C1 segment of cervical spinal cord (tissue), 14 donors: ENCODE measurements around the gene SMC5.
"Not testable (repeated sequence)": the region's sequence is repeated elsewhere in the genome, so short reads cannot be mapped to it uniquely, and the experiment has no call there.

Experiments used
- DNase-seq, 14 donors: peaks; one replicate each; lab custom pipeline; 2025; lab: John Stamatoyannopoulos, UW

Gene SMC5

DNA sequence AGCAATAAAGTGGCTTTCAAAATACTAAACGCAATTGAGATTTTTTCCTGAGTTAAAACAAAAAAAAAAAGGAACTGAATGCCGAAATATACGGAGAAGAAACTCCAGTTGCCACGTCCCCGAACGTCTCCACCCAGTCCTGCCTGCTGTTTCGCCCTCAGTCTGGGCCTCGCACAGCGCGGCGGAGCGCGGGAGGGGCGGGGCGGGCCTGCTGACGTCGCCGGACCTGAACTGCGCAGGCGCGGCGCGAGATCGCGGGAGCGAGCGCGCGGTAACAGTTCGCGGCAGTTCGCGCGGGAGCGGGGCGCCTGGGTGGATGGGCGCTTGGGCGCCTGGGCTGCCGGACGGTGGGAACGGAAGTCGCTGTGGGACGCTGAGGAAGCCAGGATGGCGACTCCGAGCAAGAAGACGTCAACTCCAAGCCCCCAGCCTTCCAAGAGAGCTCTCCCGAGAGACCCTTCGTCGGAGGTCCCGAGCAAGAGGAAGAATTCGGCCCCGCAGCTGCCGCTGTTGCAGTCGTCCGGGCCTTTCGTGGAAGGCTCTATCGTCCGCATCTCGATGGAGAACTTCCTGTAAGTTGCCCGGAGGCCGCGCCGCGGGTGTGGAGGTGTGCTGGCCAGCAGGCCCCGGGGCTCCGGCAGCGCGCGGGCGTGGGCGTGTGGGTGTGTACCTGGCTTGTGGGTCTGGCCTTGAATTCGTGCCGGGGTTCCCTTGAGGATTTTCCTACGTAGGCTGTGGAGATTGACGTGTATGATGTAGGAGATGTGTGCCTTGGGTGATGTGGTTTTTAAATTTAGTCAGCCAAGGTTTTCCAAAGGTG is at the start of gene SMC5:
TSS of gene SMC5 (plus strand) at position 287 of the 820 bp plus-strand sequence. CDS start at position 388, 101 bp downstream.
- peak; percentile 61 to 94 (median 86) for DNase-seq

DNA sequence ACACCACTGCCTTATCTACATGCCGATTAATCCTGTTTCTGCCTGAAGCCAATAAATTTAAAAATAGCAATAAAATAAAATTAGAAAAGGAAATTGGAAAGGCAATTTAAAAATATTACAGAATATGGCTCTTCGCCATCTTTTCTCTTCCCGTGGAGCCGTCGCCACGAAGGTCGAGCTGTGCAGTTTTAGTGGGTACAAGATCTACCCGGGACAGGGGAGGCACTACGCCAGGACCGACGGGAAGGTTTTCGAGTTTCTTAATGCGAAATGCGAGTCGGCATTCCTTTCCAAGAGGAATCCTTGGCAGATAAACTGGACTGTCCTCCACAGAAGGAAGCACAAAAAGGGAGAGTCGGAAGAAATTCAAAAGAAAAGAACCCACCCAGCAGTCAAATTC is 41.7 kb upstream of the SMC5 start:
- no peak for DNase-seq

DNA sequence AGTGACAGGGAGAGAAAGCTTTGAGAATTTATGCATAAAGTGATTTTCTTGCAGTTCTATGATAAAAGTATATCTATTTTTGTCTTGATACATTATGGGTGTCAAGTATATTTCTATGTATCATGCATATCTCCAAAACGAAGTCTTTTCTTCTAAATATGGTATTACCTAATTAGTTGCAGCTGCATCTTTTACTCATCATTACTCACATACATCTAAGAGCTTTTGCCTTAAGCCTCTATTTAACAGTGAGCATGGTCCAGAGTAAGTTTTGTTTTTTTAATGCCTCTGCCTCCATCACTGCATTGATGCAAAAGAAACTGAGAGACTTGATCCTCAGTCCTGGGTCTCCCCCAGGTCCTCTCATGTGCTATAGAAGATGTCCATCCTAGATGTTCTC is 40.0 kb upstream of the SMC5 start:
- no peak for DNase-seq

DNA sequence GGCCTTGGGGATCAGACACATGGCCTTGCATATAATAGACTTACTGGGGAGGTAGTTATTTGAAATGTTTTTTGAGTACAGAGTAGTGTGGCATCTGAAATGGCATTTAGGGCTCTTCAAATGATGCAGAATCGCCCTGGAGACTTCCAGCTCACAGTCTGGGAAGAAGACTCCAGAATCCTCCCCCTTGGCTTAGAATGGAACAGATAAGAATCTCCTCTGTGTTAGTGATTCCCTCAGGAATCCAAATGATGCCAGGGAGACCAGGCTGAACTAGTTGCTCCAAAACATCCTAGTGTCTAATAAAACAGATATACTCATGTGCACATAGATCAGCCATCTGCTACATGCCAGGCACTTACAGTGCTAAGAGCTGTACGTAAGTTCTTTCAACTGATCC is 38.6 kb upstream of the SMC5 start:
- no peak for DNase-seq

DNA sequence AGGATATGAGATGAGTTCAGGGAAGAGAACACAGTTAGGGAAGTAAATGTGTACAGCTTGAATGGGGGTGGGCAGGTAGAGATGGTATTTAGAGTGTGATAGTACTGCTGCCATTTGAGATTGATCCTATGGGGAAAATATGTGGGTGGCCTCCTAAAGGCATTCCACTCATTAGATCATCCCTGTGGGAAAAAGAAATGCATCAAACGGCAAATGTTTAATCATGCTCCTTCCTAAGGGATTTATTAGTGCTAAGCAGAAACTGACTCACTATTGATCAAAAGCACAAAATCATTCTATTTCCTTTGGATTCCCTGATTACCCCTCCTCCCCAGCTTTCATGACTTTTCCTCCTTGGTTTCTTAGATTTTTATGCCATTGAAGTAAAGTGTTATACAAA is 36.4 kb upstream of the SMC5 start:
- no peak for DNase-seq

DNA sequence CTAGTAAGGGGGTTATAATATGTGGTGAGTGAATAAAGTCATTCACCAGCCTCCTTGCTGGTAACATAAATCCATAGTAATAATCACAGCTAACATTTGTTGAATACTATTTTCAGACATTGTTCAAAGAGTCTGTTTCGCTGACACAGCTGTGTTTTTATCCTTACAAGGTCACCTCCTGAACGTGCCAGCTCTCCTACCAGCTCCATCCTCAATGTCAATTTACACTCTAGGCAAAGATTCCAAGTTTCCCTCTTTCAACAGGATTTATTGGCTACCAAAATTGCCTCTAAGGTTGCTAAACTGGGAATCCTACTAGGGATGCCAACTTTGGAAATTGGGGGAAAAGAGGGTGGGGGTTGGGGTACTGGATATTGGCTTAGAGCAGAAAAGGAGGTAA is 30.7 kb upstream of the SMC5 start:
- peak in 1 of 14 donors; percentile 33 for DNase-seq

DNA sequence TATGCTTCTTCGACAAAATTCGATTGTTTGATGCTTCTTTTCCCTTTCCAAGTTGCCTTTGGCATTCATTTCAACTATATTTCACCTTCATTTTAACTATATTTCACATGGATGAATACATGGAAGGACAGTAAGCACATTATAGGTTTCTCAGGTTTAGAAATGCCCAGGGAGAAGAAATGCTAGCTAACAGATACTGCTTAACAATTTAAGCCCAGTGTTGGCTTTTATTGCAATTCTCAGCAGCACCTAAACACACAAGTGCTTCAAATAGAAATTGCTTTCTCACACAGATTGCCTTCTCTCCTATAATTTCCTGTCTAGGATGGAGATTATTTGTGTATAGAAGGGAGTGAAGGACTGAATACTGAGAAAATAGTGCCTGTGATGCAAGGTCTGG is 30.2 kb upstream of the SMC5 start:
- DNase-seq = peak in 1 of 14 donors; percentile 64

DNA sequence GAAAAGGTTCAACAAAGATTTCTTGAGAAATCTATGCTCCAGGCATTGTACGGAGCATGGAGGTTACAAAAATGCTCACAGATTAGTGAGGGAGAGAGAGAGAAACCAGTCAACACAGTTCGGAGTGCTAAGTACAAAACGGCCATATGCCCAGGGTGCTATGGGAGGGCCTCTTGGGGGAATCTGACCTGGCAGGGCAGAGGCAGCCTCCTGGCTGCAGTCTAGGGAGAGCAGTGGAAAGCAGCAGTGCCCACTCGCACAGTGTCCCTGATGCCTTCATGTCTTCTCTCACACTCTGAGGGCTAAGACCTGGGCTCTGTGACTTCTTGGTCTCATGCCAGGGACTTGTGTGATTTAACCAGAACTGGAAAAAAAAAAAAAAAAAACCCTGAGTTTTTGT is 29.8 kb upstream of the SMC5 start:
- DNase-seq = peak in 1 of 14 donors; percentile 64

DNA sequence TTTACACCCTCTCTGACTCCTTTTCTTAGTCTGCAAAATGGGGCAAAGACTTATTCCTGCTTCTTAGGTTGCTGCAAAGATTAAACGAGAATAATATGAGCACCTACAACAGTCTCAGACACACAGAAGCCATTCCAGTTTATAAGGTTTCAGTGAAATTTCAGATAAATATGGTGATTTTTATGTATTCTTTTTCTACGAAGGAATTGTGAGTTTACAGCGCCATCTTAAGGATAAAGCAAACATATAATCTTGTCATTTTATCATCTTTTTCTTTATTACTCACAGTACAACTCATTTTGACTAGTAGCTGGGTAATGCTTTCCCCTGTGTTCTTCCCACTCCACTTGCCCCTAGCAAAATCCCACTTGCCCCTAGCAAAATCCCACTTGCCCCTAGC is 29.2 kb upstream of the SMC5 start:
- peak in 1 of 14 donors; percentile 64 for DNase-seq

DNA sequence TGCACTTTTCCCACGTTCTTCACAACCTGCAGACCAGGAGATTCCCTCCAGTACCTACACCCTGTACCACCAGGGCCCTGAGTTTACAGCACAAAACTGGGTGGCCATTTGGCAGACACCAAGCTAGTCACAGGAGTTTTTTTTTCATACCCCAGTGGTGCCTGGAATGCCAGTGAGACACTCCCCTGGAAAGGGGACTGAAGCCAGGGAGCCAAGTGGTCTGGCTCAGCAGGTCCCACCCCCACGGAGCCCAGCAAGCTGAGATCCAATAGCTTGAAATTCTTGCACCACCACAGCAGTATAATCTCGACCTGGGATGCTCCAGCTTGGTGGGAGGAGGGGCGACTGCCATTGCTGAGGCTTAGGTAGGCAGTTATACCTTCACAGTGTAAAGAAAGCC is 26.3 kb upstream of the SMC5 start:
- DNase-seq = no peak

DNA sequence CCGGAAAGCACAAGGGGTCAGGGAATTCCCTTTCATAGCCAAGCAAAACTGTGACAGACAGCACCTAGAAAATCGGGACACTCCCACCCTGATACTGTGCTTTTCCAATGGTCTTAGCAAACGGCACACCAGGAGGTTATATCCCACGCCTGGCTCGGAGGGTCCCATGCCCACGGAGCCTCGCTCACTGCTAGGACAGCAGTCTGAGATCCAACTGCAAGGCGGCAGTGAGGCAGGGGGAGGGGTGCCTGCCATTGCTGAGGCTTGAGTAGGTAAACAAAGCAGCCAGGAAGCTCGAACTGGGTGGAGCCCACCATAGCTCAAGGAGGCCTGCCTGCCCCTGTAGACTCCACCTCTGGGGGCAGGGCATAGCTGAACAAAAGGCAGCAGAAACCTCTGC is 24.6 kb upstream of the SMC5 start:
- not testable (repeated sequence) for DNase-seq

DNA sequence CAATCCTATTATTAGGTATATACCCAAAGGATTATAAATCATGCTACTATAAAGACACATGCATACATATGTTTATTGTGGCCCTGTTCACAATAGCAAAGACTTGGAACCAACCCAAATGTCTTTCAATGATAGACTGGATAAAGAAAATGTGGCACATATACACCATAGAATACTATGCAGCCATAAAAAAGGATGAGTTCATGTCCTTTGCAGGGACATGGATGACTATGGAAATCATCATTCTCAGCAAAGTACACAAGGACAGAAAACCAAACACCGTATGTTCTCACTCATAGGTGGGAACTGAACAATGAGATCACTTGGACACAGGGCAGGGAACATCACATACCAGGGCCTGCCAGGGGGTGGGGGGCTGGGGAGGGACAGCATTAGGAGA is 12.8 kb upstream of the SMC5 start:
- not testable (repeated sequence) for DNase-seq

DNA sequence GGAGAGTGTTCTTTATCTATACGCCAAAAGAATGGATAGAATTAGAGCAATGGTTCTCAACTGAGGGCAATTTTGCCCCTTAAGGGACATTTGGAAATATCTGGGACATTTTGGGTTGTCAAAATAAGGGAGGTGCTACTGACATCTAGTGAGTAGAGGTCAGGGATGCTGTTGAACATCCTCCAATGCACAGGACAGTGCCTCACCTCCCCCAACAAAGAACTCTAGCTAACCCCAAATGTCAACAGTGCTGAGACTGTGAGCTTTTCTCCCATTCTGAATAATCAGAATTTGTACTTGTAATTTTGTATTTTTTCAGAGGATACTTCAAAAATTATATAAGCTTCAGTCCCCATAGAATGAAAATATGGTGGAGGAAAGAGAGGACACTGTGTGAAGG is 8.6 kb upstream of the SMC5 start:
- DNase-seq = no peak

DNA sequence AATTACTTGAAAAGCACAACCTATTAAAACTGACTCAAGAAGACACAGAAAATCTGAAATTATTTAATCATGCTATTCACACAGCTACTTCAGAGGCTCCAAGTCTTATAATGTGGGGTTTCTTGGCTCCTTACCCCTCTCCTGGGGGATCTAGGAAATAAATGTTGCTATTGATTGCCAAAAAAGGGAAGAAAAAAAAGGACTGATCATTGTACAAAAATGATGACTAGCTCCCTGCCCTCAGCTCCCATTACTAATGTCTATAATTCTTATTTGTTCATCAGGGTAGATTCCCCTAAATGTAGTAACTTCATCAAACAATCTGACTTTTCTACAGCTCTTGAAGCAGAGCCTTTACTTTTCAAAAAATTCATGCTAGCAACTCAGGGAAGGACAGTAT is 3.3 kb upstream of the SMC5 start:
- no peak for DNase-seq

DNA sequence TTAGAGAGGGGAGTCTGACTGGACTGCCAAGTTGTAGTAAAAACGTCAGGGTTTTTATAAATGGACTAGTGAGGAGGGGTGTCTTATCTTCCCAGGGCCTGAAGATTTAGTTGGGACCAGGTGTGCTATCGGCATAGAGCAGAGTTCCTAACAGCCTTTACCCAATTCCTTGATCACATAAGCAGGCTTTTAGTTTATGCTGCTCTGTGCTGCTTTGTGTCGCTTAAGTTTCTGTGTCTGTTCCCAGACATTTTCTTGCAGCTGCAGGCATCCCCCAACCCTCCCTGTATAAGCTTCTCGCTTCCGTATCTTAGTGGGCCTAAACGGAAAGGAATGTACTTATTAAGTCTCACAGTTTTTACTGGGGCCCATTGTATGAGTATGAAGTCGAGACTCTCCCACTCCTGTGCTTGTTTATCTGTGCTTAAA is 2.6 kb upstream of the SMC5 start:
- DNase-seq = no peak

DNA sequence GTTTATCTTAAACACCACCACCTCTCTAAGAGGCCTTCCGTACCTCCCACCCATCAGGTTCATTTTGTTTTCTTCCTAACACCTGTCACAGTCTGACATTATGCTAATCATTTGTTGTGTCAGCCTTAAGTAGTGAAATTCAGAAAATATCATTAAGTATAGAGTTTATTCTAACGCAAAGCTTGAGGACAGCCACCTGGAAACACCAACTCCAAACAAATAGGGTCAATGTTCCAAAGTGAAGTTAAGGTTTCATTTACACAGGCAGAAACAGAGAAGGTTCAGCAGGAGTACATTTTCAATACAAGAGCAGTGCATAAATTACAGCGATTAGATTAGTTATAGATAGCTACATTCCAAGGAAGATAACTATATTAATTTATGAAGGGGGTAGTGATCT is 1.3 kb upstream of the SMC5 start:
- no peak for DNase-seq

DNA sequence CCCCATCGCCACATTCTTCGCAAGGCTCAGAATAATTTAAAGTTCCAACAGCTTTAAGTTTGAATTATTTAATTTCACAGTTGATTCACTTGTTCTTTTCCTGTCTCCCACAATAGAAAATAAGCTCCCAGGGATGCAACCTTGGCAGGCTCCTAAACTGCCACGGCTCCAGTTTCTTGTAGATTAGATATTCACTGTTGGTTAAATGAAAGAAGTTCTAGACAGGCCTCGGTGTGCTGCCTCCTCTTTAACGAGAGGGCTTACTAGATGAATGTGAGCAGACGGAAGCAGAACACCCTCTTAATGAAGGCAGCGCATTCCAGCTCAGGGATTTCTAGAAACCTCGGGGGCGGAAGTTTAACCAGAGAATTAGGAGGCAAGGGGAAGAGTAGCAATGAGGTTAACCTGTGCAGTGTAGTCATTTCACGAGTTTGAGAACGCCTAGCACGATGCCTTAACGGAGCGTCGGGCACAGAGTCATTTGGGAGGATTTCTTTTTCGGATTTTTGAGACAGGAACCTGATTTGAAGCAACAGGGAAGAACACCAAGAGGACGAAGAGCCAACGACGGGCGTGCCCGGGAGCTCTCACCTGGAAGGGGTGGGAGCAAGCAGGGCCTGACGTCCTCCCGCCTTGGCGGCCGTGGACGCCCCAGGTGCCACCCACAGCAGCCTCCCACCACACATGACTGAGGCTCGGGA is 637 bp upstream of the SMC5 start:
- DNase-seq = peak in 8 of 14 donors; percentile 22 to 85 (median 58)

DNA sequence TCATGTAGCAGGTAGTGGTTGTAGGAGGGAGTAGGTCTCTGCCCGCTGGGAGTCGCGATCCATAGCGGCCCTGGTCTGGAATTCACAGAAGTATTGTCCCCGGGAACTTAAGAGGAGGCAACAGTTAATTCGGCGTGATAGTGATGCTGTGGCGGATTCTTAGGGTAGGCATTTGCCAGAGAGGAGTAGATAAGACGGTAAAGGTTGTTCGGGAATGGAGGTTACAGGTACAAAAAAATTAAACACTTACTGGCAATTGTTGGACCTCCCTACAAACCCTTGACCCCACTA is 679 bp downstream of the SMC5 start:
- DNase-seq = no peak

DNA sequence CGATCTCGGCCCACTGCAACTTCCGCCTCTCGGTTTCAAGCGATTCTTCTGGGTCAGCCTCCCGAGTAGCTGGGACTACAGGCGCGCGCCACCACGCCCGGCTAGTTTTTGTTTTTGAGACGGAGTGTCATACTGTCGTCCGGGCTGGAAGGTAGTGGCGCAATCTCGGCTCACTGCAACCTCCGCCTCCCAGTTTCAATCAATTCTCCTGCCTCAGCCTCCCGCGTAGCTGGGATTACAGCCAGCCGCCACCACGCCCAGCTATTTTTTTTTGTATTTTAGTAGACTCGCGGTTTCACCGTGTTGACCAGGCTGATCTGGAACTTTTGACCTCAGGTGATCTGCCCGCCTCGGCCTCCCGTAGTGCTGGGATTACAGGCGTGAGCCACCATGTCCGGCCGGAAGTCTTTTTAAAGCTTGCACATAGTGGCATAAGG is 1.2 kb downstream of the SMC5 start:
- no peak for DNase-seq

DNA sequence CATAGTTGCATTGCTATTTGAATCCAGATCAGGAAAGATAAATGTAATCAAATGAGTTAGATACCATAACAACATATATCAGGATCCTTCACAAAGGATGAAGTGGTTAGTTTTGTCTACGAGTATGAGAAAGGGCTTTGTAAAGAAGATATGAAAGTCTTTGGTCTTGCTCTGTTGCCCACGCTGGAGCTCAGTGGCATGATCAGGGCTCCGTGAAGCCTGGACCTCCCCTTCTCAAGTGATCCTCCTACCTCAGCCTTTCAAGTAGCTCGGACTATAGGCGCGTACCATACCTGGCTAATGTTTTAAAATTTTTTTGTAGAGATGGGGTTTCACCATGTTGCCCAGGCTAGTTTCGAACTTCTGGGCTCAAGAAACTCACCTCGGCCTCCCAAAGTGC is 1.8 kb downstream of the SMC5 start:
- no peak for DNase-seq

DNA sequence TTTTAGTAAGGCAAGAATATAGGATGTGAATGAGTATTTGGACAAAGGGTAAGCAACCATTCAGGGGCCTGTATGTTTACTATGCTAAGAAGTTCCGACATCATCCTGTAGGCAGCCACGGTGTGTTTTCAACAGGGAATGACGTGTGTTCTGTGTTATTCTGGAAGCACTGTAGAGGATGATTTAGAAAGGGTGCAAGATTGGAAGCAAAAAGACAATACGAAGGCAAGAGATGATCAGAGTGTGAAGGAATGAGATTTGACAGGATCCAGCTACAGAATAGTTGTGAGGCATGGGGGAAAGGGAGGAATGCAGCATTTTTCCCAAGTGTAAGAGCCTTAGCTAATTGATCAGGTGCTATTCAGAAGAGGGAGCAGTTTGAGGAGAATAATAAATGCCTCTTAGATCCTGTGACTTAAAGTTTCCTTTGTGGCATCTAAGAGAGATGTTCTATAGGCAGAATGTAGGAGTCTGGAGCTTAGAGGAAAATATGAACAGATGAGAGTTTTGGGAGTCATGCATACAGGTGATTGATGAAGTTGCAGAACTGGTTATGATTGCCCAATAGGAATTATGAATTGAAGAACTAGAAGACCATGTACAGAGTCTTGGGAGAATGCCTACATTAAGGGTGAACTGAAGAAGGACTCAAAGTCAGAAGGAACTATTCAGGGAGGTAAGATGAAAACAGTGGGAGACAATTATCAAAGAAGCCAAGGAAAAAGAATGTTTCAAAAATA is 2.5 kb downstream of the SMC5 start:
- no peak for DNase-seq

DNA sequence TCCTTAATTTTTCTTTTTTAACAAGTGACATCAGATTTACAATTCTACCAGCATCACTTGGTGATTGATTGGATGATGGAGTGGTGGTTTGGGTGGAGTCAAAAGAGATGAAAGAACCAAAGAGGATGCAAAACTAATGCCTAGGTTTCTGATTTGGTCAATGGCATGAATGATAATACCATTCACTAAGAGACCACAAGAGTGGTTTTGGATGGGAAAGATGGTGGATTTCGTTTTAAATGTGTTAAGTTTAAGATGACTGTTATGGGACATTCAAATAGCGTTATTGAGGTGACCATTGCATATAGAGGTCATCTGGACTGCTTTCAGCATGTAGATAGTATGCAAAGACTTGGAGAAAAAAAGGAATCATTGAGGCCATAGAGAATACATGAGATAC is 3.6 kb downstream of the SMC5 start:
- DNase-seq = no peak

DNA sequence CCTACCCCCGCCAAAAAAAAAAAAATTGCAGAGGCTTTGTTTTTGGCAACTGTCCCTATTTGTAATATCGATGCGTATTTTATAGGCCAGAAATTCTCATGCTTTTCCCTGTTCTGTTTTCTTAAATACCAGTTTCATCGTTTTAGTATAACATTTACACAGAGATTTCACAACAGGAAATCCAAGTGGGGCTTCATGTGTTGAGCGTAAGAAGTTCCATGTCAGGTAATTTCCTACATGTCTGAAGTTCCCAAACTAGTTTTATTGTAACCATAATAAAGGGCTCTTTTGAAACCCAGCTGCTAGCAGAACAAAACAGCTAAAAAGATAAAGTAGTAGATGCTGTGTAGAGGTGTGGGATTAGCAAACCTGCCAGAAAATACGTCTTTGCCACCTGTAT is 4.2 kb downstream of the SMC5 start:
- no peak for DNase-seq
